CD4-positive, CD25-positive, alpha-beta regulatory T cell (primary cell): ENCODE measurements around the gene THTPA. TPM values are rescaled to one million over a fixed set of nuclear protein-coding genes. Genes with fewer than 3 reads are reported as not detected.
A peak's percentile ranks its signal among the peaks of the same experiment; 100 is the strongest.
"Not testable (repeated sequence)": the region's sequence is repeated elsewhere in the genome, so short reads cannot be mapped to it uniquely, and the experiment has no call there.

Source experiments
- ATAC-seq, 2 donors: fragments of 150-1000 bp; cut with Tn5 transposase; one replicate each; pipeline ENCODE4 v1.10.0; 2021; ENCODE audit warnings: low read depth in 2 of 2, moderate number of reproducible peaks in 2 of 2, moderate library complexity in 1 of 2
- DNase-seq, 3 donors: peaks; one replicate each; pipeline versions ENCODE4 v3.0.0 to v3.0.0-alpha.2; 2012 to 2022; ENCODE audit warnings: mixed read lengths in 1 of 3
- H3K27ac ChIP-seq: one replicate; pipeline ENCODE4 v1.7.0; 2013; ENCODE audit warnings: mild to moderate bottlenecking, low read length; ENCODE audit not compliant: insufficient read depth, poor library complexity, severe bottlenecking
- H3K27me3 ChIP-seq: one replicate; pipeline ENCODE4 v1.7.0; 2013; ENCODE audit warnings: low read length; ENCODE audit not compliant: control insufficient read depth, insufficient read depth
- H3K36me3 ChIP-seq: one replicate; pipeline ENCODE4 v1.7.0; 2013; ENCODE audit warnings: mild to moderate bottlenecking, low read length, moderate library complexity; ENCODE audit not compliant: control insufficient read depth, insufficient read depth
- H3K4me1 ChIP-seq: 2 replicates; pipeline ENCODE4 v1.7.0; 2013; ENCODE audit warnings: mild to moderate bottlenecking, low read length; ENCODE audit not compliant: insufficient read depth, control insufficient read depth, poor library complexity, severe bottlenecking
- H3K4me3 ChIP-seq: one replicate; pipeline ENCODE4 v1.7.0; 2013; ENCODE audit warnings: low read depth, mild to moderate bottlenecking, low read length, moderate library complexity
- H3K9me3 ChIP-seq, 2 experiments: 1 replicate in 1 of 2; 2 replicates in 1 of 2; pipeline ENCODE4 v1.7.0; 2013; ENCODE audit warnings: low read length in 2 of 2, mild to moderate bottlenecking in 1 of 2, moderate library complexity in 1 of 2; ENCODE audit not compliant: control insufficient read depth in 2 of 2
- H3K27ac Mint-ChIP-seq, 3 donors: one replicate each; pipeline ENCODE4 v1.8.0; 2020 to 2022; ENCODE audit warnings: mild to moderate bottlenecking in 3 of 3, mixed read lengths in 3 of 3, moderate library complexity in 2 of 3
- H3K27me3 Mint-ChIP-seq: one replicate; pipeline ENCODE4 v1.8.0; 2022; ENCODE audit warnings: mild to moderate bottlenecking, mixed read lengths
- H3K36me3 Mint-ChIP-seq: one replicate; pipeline ENCODE4 v1.8.0; 2020; ENCODE audit warnings: mixed read lengths
- H3K4me1 Mint-ChIP-seq, 4 donors: one replicate each; pipeline ENCODE4 v1.8.0; 2020 to 2022; ENCODE audit warnings: mixed read lengths in 4 of 4, mild to moderate bottlenecking in 1 of 4
- H3K4me3 Mint-ChIP-seq, 4 donors: one replicate each; pipeline ENCODE4 v1.8.0; 2020 to 2022; ENCODE audit warnings: mild to moderate bottlenecking in 4 of 4, mixed read lengths in 4 of 4, moderate library complexity in 3 of 4
- H3K9me3 Mint-ChIP-seq, 7 donors: one replicate each; pipeline ENCODE4 v1.8.0; 2020 to 2022; ENCODE audit warnings: mixed read lengths in 7 of 7, mild to moderate bottlenecking in 3 of 7, moderate library complexity in 2 of 7
- polyA plus RNA-seq, 4 donors: library from polyadenylated mRNA; unstranded; fragments of 300-500 nt; fragmentation: Illumina TruSeq; gene quantifications; one replicate each; pipeline ENCODE4 v1.2.3, GENCODE V29; 2021
- total RNA-seq: library from RNA; stranded (reverse); gene quantifications from one replicate; pipeline ENCODE4 v1.2.3, GENCODE V29; 2022

Gene THTPA
- total and polyA plus RNA-seq, 5 donors from 2014 or later = 7.5 to 14.6 (median 11.0) TPM

GRCh38 chr14:23594191-23594590 lies 38.1 kb downstream of the THTPA start:
- H3K27ac Mint-ChIP-seq, H3K4me1 Mint-ChIP-seq, H3K36me3 Mint-ChIP-seq, ATAC-seq, DNase-seq, H3K9me3 ChIP-seq, H3K4me3 ChIP-seq, H3K4me1 ChIP-seq, H3K27ac ChIP-seq, H3K27me3 ChIP-seq, H3K9me3 Mint-ChIP-seq, H3K36me3 ChIP-seq, H3K4me3 Mint-ChIP-seq: not testable (repeated sequence)
- H3K27me3 Mint-ChIP-seq = peaks cover 11% of the 10 kb centered on the region

GRCh38 chr14:23600322-23600707 lies 44.2 kb downstream of the THTPA start:
- no peak overlapping the region for H3K27ac ChIP-seq
- no peaks in the 10 kb centered on the region for H3K36me3 ChIP-seq
- H3K4me1 Mint-ChIP-seq = no peaks in the 10 kb centered on the region
- no peak overlapping the region for H3K27ac Mint-ChIP-seq
- peaks cover 19% of the 10 kb centered on the region for H3K27me3 Mint-ChIP-seq
- no peaks in the 10 kb centered on the region for H3K4me1 ChIP-seq
- no peak for ATAC-seq
- peaks cover 0 to 6% (median 0%) of the 10 kb centered on the region in 7 donors for H3K9me3 Mint-ChIP-seq
- H3K4me3 Mint-ChIP-seq = no peak overlapping the region
- no peaks in the 10 kb centered on the region for H3K27me3 ChIP-seq
- H3K36me3 Mint-ChIP-seq = no peaks in the 10 kb centered on the region
- H3K9me3 ChIP-seq = peaks cover 0 to 3% of the 10 kb centered on the region in 2 experiments
- DNase-seq = no peak
- H3K4me3 ChIP-seq = no peak overlapping the region

GRCh38 chr14:23600806-23601205 lies 44.7 kb downstream of the THTPA start:
- H3K4me3 ChIP-seq = no peak overlapping the region
- Mint-ChIP-seq H3K4me3 (no peak overlapping the region), H3K27me3 (peaks cover 19% of the 10 kb centered on the region), H3K9me3 (peaks cover 0 to 6% (median 0%) of the 10 kb centered on the region in 7 donors), H3K27ac (no peak overlapping the region), H3K36me3 (no peaks in the 10 kb centered on the region), H3K4me1 (peaks cover 0 to 2% (median 0%) of the 10 kb centered on the region in 4 donors)
- no peak for ATAC-seq
- peaks cover 0 to 3% of the 10 kb centered on the region in 2 experiments for H3K9me3 ChIP-seq
- no peak for DNase-seq
- H3K4me1 ChIP-seq = no peaks in the 10 kb centered on the region
- no peak overlapping the region for H3K27ac ChIP-seq
- H3K36me3 ChIP-seq = no peaks in the 10 kb centered on the region
- no peaks in the 10 kb centered on the region for H3K27me3 ChIP-seq

GRCh38 chr14:23601424-23601823 lies 45.4 kb downstream of the THTPA start:
- H3K4me3 ChIP-seq = no peak overlapping the region
- no peaks in the 10 kb centered on the region for H3K36me3 Mint-ChIP-seq
- H3K27me3 Mint-ChIP-seq = peaks cover 15% of the 10 kb centered on the region
- no peak overlapping the region for H3K27ac Mint-ChIP-seq
- peaks cover 0 to 3% of the 10 kb centered on the region in 2 experiments for H3K9me3 ChIP-seq
- ATAC-seq = no peak
- peaks cover 0 to 3% (median 2%) of the 10 kb centered on the region in 4 donors for H3K4me1 Mint-ChIP-seq
- DNase-seq = no peak
- H3K27me3 ChIP-seq = no peaks in the 10 kb centered on the region
- H3K27ac ChIP-seq = no peak overlapping the region
- no peaks in the 10 kb centered on the region for H3K36me3 ChIP-seq
- H3K9me3 Mint-ChIP-seq = peaks cover 0 to 6% (median 0%) of the 10 kb centered on the region in 7 donors
- H3K4me1 ChIP-seq = no peaks in the 10 kb centered on the region
- H3K4me3 Mint-ChIP-seq = no peak overlapping the region

- Histone ChIP-seq H3K36me3 (no peaks in the 10 kb centered on the region), H3K9me3 (peaks cover 0 to 3% of the 10 kb centered on the region in 2 experiments), H3K4me1 (no peaks in the 10 kb centered on the region), H3K27me3 (no peaks in the 10 kb centered on the region), H3K4me3 (no peak overlapping the region), H3K27ac (no peak overlapping the region)
- no peak overlapping the region for H3K27ac Mint-ChIP-seq
- H3K36me3 Mint-ChIP-seq = no peaks in the 10 kb centered on the region
- H3K4me3 Mint-ChIP-seq = no peak overlapping the region
- ATAC-seq (no peak), DNase-seq (no peak)
- peaks cover 15% of the 10 kb centered on the region for H3K27me3 Mint-ChIP-seq
- H3K9me3 Mint-ChIP-seq = peaks cover 0 to 6% (median 0%) of the 10 kb centered on the region in 7 donors
- peaks cover 0 to 4% (median 3%) of the 10 kb centered on the region in 4 donors for H3K4me1 Mint-ChIP-seq
Measured at GRCh38 chr14:23601845-23602180, 45.7 kb downstream of the THTPA start.

- peaks cover 11% of the 10 kb centered on the region for H3K27me3 Mint-ChIP-seq
- peaks cover 0 to 7% (median 3%) of the 10 kb centered on the region in 4 donors for H3K4me1 Mint-ChIP-seq
- Histone ChIP-seq H3K9me3 (peaks cover 0 to 3% of the 10 kb centered on the region in 2 experiments), H3K4me3 (no peak overlapping the region), H3K36me3 (no peaks in the 10 kb centered on the region), H3K27me3 (no peaks in the 10 kb centered on the region), H3K27ac (no peak overlapping the region), H3K4me1 (no peaks in the 10 kb centered on the region)
- no peaks in the 10 kb centered on the region for H3K36me3 Mint-ChIP-seq
- ATAC-seq (no peak), DNase-seq (no peak)
- no peak overlapping the region for H3K4me3 Mint-ChIP-seq
- peaks cover 0 to 6% (median 0%) of the 10 kb centered on the region in 7 donors for H3K9me3 Mint-ChIP-seq
- no peak overlapping the region for H3K27ac Mint-ChIP-seq
Measured at GRCh38 chr14:23602181-23603095, 46.4 kb downstream of the THTPA start.

- Mint-ChIP-seq H3K9me3 (peaks cover 0 to 6% (median 0%) of the 10 kb centered on the region in 7 donors), H3K27me3 (peaks cover 11% of the 10 kb centered on the region), H3K27ac (peak overlapping the region in 1 of 3 donors; percentile 49), H3K36me3 (no peaks in the 10 kb centered on the region), H3K4me3 (no peak overlapping the region), H3K4me1 (peaks cover 0 to 8% (median 3%) of the 10 kb centered on the region in 4 donors)
- Histone ChIP-seq H3K36me3 (no peaks in the 10 kb centered on the region), H3K27me3 (no peaks in the 10 kb centered on the region), H3K4me1 (no peaks in the 10 kb centered on the region), H3K27ac (no peak overlapping the region), H3K9me3 (peaks cover 0 to 3% of the 10 kb centered on the region in 2 experiments), H3K4me3 (no peak overlapping the region)
- ATAC-seq (no peak), DNase-seq (no peak)
Measured at GRCh38 chr14:23603103-23603502, 47.0 kb downstream of the THTPA start.

GRCh38 chr14:23604148-23604547 lies 48.1 kb downstream of the THTPA start:
- H3K36me3 ChIP-seq = no peaks in the 10 kb centered on the region
- H3K27me3 Mint-ChIP-seq = peaks cover 8% of the 10 kb centered on the region
- peaks cover 0 to 10% (median 2%) of the 10 kb centered on the region in 7 donors for H3K9me3 Mint-ChIP-seq
- no peak overlapping the region for H3K4me3 Mint-ChIP-seq
- no peak overlapping the region for H3K27ac Mint-ChIP-seq
- H3K4me3 ChIP-seq = no peak overlapping the region
- no peaks in the 10 kb centered on the region for H3K4me1 ChIP-seq
- peaks cover 4 to 14% (median 8%) of the 10 kb centered on the region in 4 donors for H3K4me1 Mint-ChIP-seq
- DNase-seq (no peak), ATAC-seq (no peak)
- no peaks in the 10 kb centered on the region for H3K36me3 Mint-ChIP-seq
- no peak overlapping the region for H3K27ac ChIP-seq
- H3K27me3 ChIP-seq = no peaks in the 10 kb centered on the region
- peaks cover 0 to 3% of the 10 kb centered on the region in 2 experiments for H3K9me3 ChIP-seq
